Hepatocyte (in vitro differentiated cells): Measurements from ENCODE around the gene PHF19.

Source experiments
- EZH2 ChIP-seq: fragments of 200-600 bp; sonication (generic); IDR thresholded peaks from 2 replicates; pipeline ENCODE4 v1.6.1; 2016; ENCODE audit warnings: antibody characterized with exemption, mild to moderate bottlenecking, borderline replicate concordance
- EZH2phosphoT487 ChIP-seq: fragments of 200-600 bp; sonication (generic); IDR thresholded peaks from one replicate; pipeline ENCODE4 v1.6.1; 2018; ENCODE audit warnings: antibody characterized with exemption, mild to moderate bottlenecking, low read depth, moderate library complexity; ENCODE audit not compliant: unreplicated experiment, severe bottlenecking
- TF ChIP-seq, protein P1 (sequence below): fragments of 200-600 bp; sonication (generic); IDR thresholded peaks from 2 replicates; pipeline ENCODE4 v1.5.1; 2016; ENCODE audit warnings: antibody characterized with exemption, mild to moderate bottlenecking; ENCODE audit not compliant: poor library complexity

- TF ChIP-seq, protein P1, sequence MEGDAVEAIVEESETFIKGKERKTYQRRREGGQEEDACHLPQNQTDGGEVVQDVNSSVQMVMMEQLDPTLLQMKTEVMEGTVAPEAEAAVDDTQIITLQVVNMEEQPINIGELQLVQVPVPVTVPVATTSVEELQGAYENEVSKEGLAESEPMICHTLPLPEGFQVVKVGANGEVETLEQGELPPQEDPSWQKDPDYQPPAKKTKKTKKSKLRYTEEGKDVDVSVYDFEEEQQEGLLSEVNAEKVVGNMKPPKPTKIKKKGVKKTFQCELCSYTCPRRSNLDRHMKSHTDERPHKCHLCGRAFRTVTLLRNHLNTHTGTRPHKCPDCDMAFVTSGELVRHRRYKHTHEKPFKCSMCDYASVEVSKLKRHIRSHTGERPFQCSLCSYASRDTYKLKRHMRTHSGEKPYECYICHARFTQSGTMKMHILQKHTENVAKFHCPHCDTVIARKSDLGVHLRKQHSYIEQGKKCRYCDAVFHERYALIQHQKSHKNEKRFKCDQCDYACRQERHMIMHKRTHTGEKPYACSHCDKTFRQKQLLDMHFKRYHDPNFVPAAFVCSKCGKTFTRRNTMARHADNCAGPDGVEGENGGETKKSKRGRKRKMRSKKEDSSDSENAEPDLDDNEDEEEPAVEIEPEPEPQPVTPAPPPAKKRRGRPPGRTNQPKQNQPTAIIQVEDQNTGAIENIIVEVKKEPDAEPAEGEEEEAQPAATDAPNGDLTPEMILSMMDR, result no peak
- no peak for TF ChIP-seq EZH2
- no peak for TF ChIP-seq EZH2phosphoT487
Measured at GRCh38 chr9:120830151-120830550, 46.8 kb downstream of the PHF19 start.
